GM21367 (cell line): ENCODE results near the gene RAB40B.
"Not testable (repeated sequence)": the region's sequence is repeated elsewhere in the genome, so short reads cannot be mapped to it uniquely, and the experiment has no call there.

Experiments
- ATAC-seq: cut with Tn5 transposase; IDR thresholded peaks from one replicate; pipeline ENCODE4 v1.9.1; 2021; ENCODE audit not compliant: unreplicated experiment

Gene RAB40B, protein sequence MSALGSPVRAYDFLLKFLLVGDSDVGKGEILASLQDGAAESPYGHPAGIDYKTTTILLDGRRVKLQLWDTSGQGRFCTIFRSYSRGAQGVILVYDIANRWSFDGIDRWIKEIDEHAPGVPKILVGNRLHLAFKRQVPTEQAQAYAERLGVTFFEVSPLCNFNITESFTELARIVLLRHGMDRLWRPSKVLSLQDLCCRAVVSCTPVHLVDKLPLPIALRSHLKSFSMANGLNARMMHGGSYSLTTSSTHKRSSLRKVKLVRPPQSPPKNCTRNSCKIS

GRCh38 chr17:82698065-82698973 is at the start of gene RAB40B:
RAB40B (minus strand) TSS chr17:82698698; CDS start chr17:82698596, 102 bp downstream.
- ATAC-seq = peak; percentile 90

GRCh38 chr17:82745524-82745923 is 47.0 kb upstream of the RAB40B start:
- ATAC-seq = no peak

DNA sequence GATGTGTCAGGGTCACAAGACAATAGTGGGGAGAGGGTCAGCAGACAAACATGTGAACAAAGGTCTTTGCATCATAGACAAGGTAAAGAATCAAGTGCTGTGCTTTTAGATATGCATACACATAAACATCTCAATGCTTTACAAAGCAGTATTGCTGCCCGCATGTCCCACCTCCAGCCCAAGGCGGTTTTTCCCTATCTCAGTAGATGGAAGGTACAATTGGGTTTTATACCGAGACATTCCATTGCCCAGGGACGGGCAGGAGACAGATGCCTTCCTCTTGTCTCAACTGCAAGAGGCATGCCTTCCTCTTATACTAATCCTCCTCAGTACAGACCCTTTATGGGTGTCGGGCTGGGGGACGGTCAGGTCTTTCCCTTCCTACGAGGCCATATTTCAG is 46.2 kb upstream of the RAB40B start:
- ATAC-seq = not testable (repeated sequence)

DNA sequence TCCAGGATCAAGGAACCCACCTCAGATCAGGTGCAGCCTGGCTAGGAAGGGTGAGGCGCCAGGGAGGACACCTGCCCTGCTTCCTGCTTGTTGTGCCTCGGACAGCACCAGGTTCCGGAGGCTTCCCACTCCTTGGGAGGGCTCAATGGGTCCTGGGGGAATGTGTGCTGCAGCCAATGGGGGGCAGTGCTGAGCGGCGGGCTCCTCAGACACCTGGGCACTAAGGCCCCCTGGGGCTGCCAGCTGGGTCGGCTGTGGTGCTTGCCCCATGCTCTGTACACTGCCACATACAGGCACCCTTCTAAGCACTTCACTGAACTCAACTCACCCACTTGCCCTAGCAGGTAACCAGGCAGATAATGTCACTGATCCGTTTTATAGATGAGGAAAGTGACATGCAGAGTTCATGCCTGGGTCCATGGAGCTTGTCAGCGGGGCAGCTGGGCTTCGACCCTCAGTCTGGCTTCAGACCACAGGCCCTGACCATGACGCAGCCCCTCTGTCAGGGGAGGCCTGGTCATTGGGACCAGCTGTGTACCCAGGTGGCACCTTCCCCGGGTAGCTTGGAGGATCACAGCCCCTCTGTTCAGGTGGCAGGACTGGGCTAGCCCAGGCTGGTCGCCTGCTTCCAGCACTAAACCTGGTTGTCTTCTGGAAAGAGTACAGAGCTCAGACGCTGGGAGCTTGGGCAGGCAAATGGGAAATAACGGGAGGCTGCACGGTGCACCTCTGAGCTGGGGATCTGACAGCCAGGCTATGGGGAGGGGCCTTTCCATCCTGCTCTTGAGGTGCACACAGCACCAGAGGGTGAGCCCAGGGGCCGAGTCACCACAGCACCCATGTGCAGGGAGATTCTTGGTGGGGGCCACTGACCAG is 45.1 kb upstream of the RAB40B start:
- no peak for ATAC-seq

GRCh38 chr17:82740906-82741759 is 42.6 kb upstream of the RAB40B start:
- ATAC-seq = no peak

DNA sequence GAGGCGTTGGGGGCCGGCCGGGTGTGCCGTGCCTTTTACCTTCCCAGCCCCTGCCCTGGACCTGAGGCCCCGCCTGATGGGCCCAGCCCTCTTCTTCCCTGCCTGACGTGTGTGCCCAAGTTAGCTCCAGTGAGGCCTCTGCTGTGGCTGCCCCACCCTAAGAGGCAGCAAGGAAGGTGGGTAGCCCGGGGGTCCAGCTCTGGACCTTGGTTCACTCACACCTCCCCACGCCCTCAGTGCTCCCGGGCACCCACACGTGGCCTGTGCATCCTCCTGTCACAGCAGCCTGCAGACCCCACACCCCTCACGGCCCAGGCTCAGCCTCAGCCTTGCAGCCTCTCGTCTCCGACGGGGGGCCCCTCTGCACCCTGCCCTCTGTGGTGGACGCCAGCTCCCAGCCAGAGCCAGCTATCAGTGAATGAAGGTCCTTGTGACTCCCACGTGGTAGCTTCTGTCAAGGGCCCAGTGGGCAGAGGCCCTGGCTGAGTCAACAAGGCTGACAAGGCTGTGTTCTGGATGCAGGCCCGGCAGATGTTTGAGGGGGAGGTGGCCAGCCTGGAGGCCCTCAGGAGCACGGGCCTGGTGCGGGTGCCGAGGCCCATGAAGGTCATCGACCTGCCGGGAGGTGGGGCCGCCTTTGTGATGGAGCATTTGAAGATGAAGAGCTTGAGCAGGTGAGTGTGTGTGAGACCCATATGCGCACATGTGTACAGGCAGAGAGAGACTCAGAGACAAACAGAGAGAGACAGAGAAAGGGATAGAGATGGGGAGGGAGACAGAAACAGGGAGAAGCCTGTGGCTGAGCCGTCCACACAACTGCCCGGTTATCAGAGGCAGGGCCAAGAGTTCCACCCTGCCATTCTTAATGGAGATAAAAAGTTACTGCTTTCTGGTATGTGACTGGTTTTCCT is 39.7 kb upstream of the RAB40B start:
- no peak for ATAC-seq

- ATAC-seq = no peak
Observed at GRCh38 chr17:82736511-82737185, 38.1 kb upstream of the RAB40B start.

GRCh38 chr17:82734987-82735866 is 36.7 kb upstream of the RAB40B start, which contains the start of gene FN3K:
FN3K (plus strand) TSS chr17:82735615; CDS start chr17:82735637, 22 bp downstream.
- no peak for ATAC-seq

DNA sequence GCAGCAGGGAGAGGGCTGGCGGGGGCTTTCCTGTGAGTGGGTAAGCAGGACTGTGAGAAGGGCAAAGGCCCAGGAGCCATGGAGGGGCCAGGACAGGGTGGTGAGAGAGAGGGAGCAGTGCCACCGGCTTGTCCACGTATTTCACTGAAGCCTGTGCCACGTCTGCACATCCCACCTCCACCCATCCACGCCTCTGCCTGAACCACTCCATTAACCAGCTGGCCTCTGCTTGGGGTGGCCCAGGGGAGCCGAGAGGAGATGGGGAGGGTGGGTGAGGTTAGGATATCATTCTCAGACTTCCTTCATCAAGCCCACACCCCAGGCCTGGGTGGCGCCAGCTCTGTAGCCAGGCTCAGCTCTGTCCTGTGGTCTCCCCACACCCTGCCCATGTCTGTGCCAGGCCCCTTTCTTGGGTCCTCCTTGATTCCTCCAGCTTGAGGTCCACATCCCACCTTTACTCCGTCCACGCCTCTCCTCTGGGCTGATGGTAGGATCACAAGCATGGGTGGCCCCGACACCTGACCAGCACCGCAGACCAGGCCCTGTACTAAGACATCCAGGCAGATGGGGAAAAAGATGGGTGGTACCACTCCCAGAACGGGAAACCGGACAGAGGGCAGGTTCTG is 33.7 kb upstream of the RAB40B start:
- no peak for ATAC-seq

GRCh38 chr17:82729479-82730260 is 31.2 kb upstream of the RAB40B start:
- no peak for ATAC-seq

- no peak for ATAC-seq
Observed at GRCh38 chr17:82726427-82726826, 27.9 kb upstream of the RAB40B start.

- no peak for ATAC-seq
Observed at GRCh38 chr17:82723169-82723807, 24.8 kb upstream of the RAB40B start.

- ATAC-seq = no peak
Observed at GRCh38 chr17:82722341-82723013, 24.0 kb upstream of the RAB40B start.

DNA sequence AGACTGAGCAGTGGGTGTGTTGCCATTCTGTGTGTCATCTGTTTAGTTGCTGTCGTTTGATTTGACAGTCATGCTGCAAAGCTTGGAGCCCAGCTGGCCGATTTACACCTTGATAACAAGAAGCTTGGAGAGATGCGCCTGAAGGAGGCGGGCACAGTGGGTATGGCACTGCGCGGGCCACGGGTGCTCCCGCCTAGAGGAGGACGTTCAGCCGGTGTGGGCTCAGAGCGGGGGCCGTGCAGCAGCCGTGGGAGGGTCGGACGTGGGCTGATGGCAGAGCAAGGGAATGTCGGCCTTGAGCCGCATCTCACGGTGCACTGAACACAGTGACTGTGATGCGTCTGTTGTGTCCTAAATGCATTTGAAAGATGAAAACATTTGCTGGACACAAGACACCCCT is 21.7 kb upstream of the RAB40B start:
- no peak for ATAC-seq

DNA sequence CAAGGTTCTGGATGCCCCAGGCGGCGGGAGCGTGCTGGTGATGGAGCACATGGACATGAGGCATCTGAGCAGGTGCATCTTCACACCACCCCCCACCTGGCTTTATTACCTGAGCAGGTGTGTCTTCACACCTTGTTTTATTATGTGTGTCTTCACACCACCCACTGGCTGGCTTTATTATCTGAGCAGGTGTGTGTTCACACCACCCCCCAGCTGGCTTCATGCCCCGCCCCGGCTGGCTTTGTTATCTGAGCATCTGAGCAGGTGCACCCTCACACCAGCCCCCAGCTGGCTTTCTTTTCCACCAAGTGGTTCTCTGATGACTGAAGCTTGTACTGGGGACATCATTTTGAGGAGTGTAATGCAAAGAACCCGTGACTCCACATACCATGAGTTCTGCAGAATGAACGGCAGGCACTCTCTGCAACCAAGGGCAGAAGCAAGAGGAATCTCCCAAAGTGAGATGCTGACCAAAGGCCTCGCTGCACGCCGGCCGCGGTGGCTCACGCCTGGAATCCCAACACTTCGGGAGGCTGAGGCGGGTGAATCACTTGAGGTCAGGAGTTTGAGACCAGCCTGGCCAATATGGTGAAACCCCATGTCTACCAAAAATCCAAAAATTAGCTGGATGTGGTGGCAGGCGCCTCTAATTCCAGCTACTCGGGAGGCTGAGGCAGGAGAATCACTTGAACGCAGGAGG is 20.6 kb upstream of the RAB40B start:
- ATAC-seq = no peak
